Ectodermal cell (in vitro differentiated cells): ENCODE results near the gene PDE6D.
"Not testable (repeated sequence)": the region's sequence is repeated elsewhere in the genome, so short reads cannot be mapped to it uniquely, and the experiment has no call there.

ENCODE experiments used
- H3K27ac ChIP-seq: 2 replicates; pipeline ENCODE4 v1.7.0; 2013; ENCODE audit warnings: mild to moderate bottlenecking, low read depth, low read length; ENCODE audit not compliant: insufficient read depth, poor library complexity, severe bottlenecking
- H3K27me3 ChIP-seq: 2 replicates; pipeline ENCODE4 v1.7.0; 2013; ENCODE audit warnings: mild to moderate bottlenecking, low read length; ENCODE audit not compliant: insufficient read depth, control insufficient read depth, poor library complexity, severe bottlenecking
- H3K36me3 ChIP-seq: one replicate; pipeline ENCODE4 v1.7.0; 2013; ENCODE audit warnings: low read length; ENCODE audit not compliant: control insufficient read depth, insufficient read depth
- H3K4me1 ChIP-seq: one replicate; pipeline ENCODE4 v1.7.0; 2013; ENCODE audit warnings: low read length; ENCODE audit not compliant: control insufficient read depth, insufficient read depth
- H3K4me3 ChIP-seq: 2 replicates; pipeline ENCODE4 v1.7.0; 2013; ENCODE audit warnings: low read depth, low read length, control low read depth; ENCODE audit not compliant: insufficient read depth
- H3K9me3 ChIP-seq: 2 replicates; pipeline ENCODE4 v1.7.0; 2013; ENCODE audit warnings: mild to moderate bottlenecking, low read length, moderate library complexity; ENCODE audit not compliant: control insufficient read depth
- WGBS, 2 experiments: methylation state at CpG; one replicate each; pipeline ENCODE4 v1.1.7; 2013; ENCODE audit warnings: missing lambda C conversion rate in 2 of 2; 5-methylcytosine and 5-hydroxymethylcytosine counted together

The PDE6D gene

DNA sequence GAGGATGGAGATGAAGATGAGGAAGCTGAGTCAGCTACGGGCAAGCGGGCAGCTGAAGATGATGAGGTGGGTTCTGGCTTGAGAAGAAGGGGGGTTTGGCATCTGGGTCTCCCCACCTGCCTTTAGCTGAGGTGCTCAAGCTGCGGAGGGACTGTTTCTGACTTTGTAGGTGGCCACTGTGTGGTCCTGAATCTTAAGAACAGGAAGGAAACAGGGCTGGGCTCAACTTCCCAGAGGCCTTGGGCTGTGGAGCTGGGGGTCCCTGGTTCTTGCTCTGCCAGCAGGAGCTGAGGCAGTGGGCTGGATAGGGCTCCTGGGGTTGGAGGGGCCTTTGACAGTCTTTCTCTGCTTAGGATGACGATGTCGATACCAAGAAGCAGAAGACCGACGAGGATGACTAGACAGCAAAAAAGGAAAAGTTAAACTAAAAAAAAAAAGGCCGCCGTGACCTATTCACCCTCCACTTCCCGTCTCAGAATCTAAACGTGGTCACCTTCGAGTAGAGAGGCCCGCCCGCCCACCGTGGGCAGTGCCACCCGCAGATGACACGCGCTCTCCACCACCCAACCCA is 68.5 kb downstream of the PDE6D start:
- peaks cover 25% of the 10 kb centered on the region for H3K4me1 ChIP-seq
- H3K36me3 ChIP-seq: peaks cover 22% of the 10 kb centered on the region
- H3K27ac ChIP-seq: peak overlapping the region; percentile 0
- not testable (repeated sequence) for H3K27me3 ChIP-seq, H3K9me3 ChIP-seq
- 89 to 91% methylated on average over 7 of the region's 18 CpGs for WGBS, 2 experiments
- H3K4me3 ChIP-seq: peak overlapping the region; percentile 100

DNA sequence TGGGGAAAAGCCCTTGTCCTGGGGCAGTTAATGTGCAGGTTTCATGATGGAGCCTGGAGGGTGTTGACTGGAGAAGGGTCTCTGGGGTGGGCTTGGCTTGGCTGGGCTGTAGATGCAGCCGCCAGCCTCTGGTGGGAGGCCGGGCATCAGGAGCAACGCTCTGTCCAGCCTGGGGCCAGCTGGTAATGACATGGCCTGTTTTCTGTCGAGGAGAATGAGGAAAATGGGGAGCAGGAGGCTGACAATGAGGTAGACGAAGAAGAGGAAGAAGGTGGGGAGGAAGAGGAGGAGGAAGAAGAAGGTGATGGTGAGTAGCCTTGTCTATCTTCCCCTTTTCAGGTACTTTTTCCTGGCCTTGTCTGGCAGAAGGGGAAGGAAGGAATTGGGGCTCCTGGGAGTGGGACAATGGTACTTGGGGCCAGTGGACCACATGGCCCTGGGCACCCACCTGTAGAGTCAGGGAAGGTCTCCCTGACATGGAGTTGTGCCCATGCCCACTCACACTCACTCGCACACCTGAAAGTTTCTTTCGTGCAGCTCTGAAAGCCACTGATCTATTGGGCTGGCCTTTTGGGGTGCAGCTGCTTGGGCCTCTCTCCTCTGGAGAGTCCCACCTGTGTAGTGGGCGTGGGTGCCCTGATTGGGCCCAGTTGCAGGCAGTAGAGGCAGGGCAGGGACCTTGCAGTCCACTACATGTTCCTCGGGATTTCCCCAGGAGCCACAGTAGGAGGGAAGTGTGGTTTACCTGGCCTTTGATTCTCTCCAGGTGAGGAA is 69.2 kb downstream of the PDE6D start:
- no peaks in the 10 kb centered on the region for H3K9me3 ChIP-seq
- WGBS, 2 experiments: 62 to 70% methylated on average over 9 of the region's 9 CpGs
- H3K27ac ChIP-seq: peak overlapping the region; percentile 51
- peaks cover 22% of the 10 kb centered on the region for H3K36me3 ChIP-seq
- H3K27me3 ChIP-seq: no peaks in the 10 kb centered on the region
- peak overlapping the region; percentile 100 for H3K4me3 ChIP-seq
- peaks cover 25% of the 10 kb centered on the region for H3K4me1 ChIP-seq

DNA sequence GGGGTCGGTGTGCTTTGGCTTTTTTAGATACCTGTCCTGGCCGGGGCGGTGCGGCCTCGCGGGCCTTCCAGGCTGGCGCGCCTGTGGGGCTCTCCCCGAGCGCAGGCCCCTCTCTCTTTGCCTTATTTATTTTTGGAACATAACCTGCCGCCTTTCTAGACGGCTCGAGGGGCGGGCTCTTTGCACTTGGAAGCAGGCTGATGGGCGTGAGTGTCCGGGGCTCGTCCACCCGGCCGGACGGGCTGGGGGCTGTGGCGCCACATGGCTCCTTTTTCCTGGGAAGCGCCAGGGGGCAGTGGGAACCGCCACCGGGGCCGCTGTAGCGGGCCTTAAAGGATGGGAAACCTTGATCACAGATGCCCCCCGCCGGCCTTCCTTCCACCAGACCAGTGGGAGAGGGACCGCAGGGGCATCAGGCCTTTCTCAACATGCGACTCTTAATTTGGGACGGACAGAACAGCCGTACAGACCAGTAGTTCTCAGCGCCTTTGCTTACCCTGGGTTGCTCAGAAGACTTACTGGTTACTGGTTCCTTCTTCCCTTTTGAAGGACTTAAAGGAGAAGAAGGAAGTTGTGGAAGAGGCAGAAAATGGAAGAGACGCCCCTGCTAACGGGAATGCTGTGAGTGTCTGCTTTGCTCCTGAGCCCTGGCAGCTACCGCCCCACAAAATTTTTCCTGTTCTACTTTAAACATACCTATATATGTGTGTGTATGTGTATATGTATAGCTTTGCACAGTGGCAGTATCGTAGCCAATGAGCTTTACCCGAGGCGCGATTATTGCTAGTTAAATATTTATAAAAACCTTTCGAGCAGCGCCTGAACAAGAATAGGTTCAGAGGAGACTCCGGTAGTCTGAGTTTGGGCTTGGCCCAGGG is 70.0 kb downstream of the PDE6D start:
- peaks cover 22% of the 10 kb centered on the region for H3K36me3 ChIP-seq
- 7 to 8% methylated on average over 42 of the region's 43 CpGs for WGBS, 2 experiments

DNA sequence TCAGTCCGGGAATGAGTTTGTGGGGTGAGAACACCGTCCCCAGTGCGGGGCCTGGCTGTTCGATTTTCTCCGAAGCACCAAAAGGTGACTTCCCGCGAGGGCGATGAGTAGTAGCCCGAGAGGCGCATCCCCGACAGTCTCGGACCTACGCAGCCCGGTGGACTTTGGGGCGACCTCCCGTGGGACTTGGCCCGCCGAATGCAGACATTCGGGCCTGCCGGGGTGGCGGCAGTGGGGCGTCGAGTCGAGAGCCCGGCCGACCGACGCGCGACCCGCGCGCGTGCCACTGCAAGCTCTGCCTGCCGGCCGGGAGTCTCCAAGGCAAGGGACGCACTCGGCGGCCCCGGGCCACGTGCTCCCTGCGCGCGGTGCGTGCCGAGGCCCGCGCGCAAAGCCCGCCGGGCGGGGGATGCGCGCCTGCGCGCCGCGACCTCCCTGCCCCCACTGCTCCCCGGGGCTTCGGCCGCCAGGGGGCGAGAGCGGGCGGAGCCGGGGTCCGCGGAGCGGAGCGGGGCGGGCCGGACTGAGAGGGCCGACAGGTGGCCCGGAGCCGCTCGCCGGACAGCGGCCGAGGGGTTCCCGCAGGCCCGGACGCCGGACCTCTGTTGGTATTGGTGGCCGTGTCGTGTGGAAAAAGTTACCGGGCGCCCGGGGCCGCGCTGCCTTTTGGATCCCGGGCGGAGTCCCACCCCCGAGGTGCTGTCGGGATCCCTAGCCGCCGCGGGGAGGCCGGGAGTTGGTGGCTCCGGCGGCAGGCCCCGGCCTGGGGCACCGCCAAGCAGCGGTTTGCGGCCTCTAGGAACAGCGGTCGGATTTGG is 70.9 kb downstream of the PDE6D start:
- 0% methylated on average over 105 of the region's 105 CpGs for WGBS, 2 experiments
- H3K4me1 ChIP-seq: peaks cover 25% of the 10 kb centered on the region
- H3K9me3 ChIP-seq: no peaks in the 10 kb centered on the region
- no peaks in the 10 kb centered on the region for H3K27me3 ChIP-seq
- H3K27ac ChIP-seq: peak overlapping the region; percentile 95
- H3K36me3 ChIP-seq: peaks cover 22% of the 10 kb centered on the region
- peak overlapping the region; percentile 100 for H3K4me3 ChIP-seq

More for the DNA sequence above, 70.0 kb downstream of the PDE6D start:
- Histone ChIP-seq H3K27me3 (no peaks in the 10 kb centered on the region), H3K4me3 (peak overlapping the region; percentile 100), H3K27ac (peak overlapping the region; percentile 51), H3K4me1 (peaks cover 25% of the 10 kb centered on the region), H3K9me3 (no peaks in the 10 kb centered on the region)

DNA sequence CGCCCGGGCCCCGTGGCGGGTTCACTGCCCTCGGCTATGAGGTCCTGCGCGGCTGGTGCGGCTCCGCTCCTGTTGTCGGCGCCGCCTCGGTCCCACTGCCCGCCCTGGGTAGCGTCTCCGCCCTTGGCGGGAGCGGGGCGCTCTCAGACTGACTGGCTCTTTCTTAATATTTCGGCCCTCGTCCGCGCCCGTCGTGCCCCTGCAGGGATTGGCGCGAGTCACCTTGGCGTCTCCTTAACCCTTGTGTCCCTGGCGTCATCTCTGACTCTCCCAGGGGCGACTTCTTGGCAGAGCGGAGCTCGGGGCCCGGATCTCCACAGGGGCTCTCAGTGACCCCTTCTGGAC is 71.5 kb downstream of the PDE6D start:
- Histone ChIP-seq H3K9me3 (no peaks in the 10 kb centered on the region), H3K27ac (peak overlapping the region; percentile 95), H3K27me3 (no peaks in the 10 kb centered on the region), H3K36me3 (peaks cover 22% of the 10 kb centered on the region), H3K4me1 (peaks cover 25% of the 10 kb centered on the region), H3K4me3 (peak overlapping the region; percentile 100)
- 0% methylated on average over 33 of the region's 33 CpGs for WGBS, 2 experiments

DNA sequence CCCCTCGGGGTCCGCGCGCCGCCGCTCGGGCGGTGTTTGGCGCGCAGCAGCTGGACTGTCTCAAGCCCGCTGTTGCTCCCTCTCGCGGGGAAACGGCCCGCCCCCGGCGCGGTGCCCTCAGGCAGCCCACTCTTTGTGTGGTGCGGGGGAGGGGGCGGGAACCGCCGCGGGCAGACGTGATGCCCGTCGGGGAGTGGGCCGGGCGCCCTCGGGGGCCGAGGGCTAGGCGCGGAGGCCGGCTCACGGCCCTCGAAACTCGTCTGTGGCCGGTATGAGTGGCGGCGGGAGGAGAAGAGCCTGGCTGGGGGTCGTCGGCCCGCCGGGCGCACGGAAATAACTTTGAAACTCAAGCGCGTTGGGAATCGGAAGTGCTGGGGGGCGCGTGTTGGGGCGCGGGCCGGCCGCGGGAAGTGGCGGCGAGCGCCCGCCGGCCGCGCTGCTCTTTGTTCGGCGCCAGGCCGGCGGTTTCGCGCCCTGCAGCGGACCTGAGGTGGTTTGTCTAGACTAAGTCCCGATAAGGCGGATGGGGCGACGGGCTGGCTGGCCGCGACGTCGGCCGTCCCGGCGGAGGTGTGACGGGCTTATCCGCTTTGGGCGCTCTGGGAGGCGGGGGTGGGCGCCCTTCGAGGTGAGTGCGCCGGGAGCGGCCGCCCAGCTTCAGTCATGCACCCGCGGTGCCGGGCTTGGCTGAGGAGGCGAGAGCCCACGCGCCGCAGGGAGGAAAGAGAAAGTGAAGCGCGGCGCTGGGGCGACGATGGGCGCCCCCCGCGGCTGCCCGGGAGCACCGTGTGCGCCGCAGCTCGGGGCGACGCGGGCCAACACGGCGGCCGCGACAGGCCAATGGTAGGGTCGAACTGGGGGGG is 72.1 kb downstream of the PDE6D start:
- H3K9me3 ChIP-seq: no peaks in the 10 kb centered on the region
- H3K27ac ChIP-seq: peak overlapping the region; percentile 95
- H3K4me1 ChIP-seq: peaks cover 20% of the 10 kb centered on the region
- 0% methylated on average over 118 of the region's 118 CpGs for WGBS, 2 experiments
- H3K4me3 ChIP-seq: peak overlapping the region; percentile 100
- peaks cover 22% of the 10 kb centered on the region for H3K36me3 ChIP-seq
- no peaks in the 10 kb centered on the region for H3K27me3 ChIP-seq

DNA sequence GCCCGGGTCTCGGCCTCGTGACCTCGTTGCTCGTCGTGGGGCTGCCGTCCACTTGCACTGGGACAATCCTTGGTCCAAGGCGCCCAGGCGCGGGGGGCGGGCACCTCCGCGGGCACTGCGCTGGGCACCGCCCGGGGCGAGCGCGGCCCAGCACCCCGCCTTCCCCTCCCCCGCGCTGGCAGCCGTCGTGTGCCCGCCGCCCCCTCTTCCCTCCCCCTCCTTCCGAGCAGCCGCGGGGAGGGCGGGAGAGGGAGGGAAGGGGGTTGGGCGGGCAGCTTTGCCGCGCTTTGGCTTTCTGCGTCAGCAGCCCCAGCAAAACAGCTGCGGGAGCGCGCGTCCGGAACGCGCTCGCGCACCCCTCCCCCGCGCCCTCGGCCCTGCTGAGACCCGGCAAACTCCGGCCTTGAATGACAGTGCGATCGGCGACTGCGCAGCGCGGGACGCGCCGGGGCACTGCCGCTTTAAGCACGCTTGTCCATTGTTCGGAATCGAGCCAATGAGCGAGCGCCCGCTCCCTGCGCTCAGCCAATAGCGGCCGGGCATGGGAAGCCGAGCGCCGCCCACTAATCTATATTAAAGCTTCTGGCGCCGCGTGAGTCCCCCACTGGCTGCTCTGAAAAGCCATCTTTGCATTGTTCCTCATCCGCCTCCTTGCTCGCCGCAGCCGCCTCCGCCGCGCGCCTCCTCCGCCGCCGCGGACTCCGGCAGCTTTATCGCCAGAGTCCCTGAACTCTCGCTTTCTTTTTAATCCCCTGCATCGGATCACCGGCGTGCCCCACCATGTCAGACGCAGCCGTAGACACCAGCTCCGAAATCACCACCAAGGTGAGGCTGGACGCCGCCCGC is 72.9 kb downstream of the PDE6D start, which contains the start of gene PTMA:
PTMA (plus strand) TSS at position 599 of the 846 bp plus-strand sequence; CDS start at position 781, 182 bp downstream.
- Histone ChIP-seq H3K27me3 (no peaks in the 10 kb centered on the region), H3K36me3 (peaks cover 22% of the 10 kb centered on the region), H3K9me3 (no peaks in the 10 kb centered on the region), H3K4me3 (peak within 1 kb of the TSS; percentile 100), H3K4me1 (peaks cover 15% of the 10 kb centered on the region), H3K27ac (peak within 1 kb of the TSS; percentile 99)
- 0% methylated on average over 91 to 96 of the region's 97 CpGs for WGBS, 2 experiments

DNA sequence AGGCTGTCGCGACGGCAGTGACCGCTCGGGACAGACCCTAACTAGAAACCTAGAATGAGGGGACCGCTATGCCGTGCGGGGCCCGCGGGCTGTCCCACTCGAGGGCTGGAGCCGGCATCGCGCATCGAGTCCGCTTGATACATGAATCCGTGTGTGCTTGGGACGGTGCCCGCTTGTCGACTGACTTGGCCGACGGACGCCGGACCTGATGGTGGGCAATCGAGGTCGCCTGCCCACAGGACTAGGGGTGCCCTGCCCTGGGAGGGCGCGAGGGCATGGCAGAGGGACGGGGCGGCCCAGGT is 73.5 kb downstream of the PDE6D start:
- WGBS, 2 experiments: 1% methylated on average over 30 of the region's 30 CpGs
- Histone ChIP-seq H3K36me3 (peaks cover 22% of the 10 kb centered on the region), H3K9me3 (no peaks in the 10 kb centered on the region), H3K27ac (peak overlapping the region; percentile 99), H3K4me3 (peak overlapping the region; percentile 100), H3K4me1 (peaks cover 15% of the 10 kb centered on the region), H3K27me3 (no peaks in the 10 kb centered on the region)
